Hepatocyte (in vitro differentiated cells): ENCODE data around the gene SPATA22.

Experiments used
- CTCF ChIP-seq: fragments of 200-600 bp; sonication (generic); IDR thresholded peaks from 2 replicates; pipeline ENCODE4 v1.5.1; 2016; ENCODE audit warnings: antibody characterized with exemption, mild to moderate bottlenecking; ENCODE audit not compliant: poor library complexity
- EZH2 ChIP-seq: fragments of 200-600 bp; sonication (generic); IDR thresholded peaks from 2 replicates; pipeline ENCODE4 v1.6.1; 2016; ENCODE audit warnings: antibody characterized with exemption, mild to moderate bottlenecking, borderline replicate concordance
- EZH2phosphoT487 ChIP-seq: fragments of 200-600 bp; sonication (generic); IDR thresholded peaks from one replicate; pipeline ENCODE4 v1.6.1; 2018; ENCODE audit warnings: antibody characterized with exemption, mild to moderate bottlenecking, low read depth, moderate library complexity; ENCODE audit not compliant: unreplicated experiment, severe bottlenecking

- TF ChIP-seq CTCF (no peak), EZH2phosphoT487 (no peak), EZH2 (no peak)
Measured at GRCh38 chr17:3485481-3486068, 14.0 kb upstream of the SPATA22 start.
